Measurements from ENCODE around the gene ZDHHC7. TPM values are rescaled to one million over a fixed set of nuclear protein-coding genes. Genes with fewer than 3 reads are reported as not detected.

ZDHHC7 gene
- total RNA-seq, 1 experiment from 2014 or later = 46.3 TPM

DNA sequence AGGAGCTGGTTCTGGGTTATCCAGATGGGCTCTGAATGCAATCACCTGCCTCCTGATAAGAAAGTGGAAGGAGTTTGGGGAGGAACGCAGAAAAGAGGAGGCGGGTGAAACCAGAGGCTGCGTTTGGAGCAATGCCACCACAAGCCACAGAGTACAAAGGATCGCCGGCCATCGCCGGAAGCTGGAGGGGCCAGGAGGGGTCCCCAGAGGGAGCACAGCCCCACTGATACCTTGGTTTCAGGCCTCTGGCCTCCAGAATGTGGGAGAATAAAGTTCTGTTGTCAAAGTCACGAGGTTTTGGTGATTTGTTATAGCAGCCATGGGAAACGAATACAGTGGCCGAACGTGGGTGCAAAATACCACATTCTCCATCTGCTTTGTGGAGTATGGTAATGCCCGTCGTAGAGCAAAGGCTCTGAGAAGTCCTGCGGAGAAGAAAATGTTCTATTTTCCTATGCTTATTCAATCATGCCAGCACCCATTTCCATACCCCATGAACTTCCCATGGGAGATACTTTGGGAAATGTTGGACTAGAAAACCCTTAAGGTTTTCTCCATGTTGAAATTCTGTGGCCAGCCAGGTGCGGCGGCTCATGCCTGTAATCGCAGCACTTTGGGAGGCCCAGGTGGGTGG is 51.4 kb downstream of the ZDHHC7 start:
- Mint-ChIP-seq H3K27ac (ENCODE audit: low read depth, unreplicated experiment) (no peak overlapping the region), H3K4me3 (ENCODE audit: unreplicated experiment) (no peak overlapping the region), H3K4me1 (ENCODE audit: insufficient read depth, unreplicated experiment) (peaks cover 5% of the 10 kb centered on the region), H3K27me3 (ENCODE audit: insufficient read depth, unreplicated experiment) (peaks cover 41% of the 10 kb centered on the region), H3K36me3 (ENCODE audit: insufficient read depth, unreplicated experiment) (no peaks in the 10 kb centered on the region), H3K9me3 (ENCODE audit: unreplicated experiment) (no peaks in the 10 kb centered on the region)
- ChIA-PET POLR2A (no interaction called here), CTCF (interaction anchor here (0.9 kb wide), 1 partner anchor 11 kb away, joined by 4 read pairs; no protein-coding TSS in a partner anchor)
- intact Hi-C loops (cut with micrococcal nuclease) = no loop called here
- no TSS peak for BruUV-seq (replicated peaks)
- TF ChIP-seq, protein P1, sequence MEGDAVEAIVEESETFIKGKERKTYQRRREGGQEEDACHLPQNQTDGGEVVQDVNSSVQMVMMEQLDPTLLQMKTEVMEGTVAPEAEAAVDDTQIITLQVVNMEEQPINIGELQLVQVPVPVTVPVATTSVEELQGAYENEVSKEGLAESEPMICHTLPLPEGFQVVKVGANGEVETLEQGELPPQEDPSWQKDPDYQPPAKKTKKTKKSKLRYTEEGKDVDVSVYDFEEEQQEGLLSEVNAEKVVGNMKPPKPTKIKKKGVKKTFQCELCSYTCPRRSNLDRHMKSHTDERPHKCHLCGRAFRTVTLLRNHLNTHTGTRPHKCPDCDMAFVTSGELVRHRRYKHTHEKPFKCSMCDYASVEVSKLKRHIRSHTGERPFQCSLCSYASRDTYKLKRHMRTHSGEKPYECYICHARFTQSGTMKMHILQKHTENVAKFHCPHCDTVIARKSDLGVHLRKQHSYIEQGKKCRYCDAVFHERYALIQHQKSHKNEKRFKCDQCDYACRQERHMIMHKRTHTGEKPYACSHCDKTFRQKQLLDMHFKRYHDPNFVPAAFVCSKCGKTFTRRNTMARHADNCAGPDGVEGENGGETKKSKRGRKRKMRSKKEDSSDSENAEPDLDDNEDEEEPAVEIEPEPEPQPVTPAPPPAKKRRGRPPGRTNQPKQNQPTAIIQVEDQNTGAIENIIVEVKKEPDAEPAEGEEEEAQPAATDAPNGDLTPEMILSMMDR (IDR thresholded peaks at IDR 0.05; ENCODE audit: unreplicated experiment) = no peak
- no peak for DNase-seq (ENCODE audit: unreplicated experiment)

DNA sequence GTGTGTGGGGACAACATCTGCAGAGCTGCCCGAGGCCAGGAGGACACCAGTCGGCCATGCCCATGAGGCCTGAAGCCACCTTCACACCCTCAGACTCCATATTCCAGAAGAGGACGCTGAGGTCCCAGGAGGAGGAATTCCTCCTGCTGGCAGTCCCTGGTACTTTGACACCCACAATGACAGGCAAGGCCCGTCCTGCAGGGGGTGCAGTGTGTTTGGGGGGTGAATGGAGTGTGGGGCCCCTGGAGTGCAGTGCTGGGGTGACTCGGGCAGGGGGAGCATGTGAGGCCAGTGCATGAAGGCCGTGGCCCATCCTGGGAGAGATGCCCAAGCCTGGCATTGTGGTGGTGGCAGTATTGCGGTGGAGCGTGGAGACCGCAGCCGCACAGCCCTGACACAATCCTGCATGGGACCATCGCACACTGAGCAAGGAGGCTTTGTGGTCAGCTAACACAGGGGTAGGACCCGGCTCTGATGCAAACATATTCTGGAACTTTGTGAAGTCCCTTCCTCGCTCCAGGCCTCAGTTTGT is 52.2 kb downstream of the ZDHHC7 start:
- no TSS peak for BruUV-seq (replicated peaks)
- H3K4me3 Mint-ChIP-seq (ENCODE audit: unreplicated experiment) = no peak overlapping the region
- peaks cover 5% of the 10 kb centered on the region for H3K4me1 Mint-ChIP-seq (ENCODE audit: insufficient read depth, unreplicated experiment)
- no peaks in the 10 kb centered on the region for H3K36me3 Mint-ChIP-seq (ENCODE audit: insufficient read depth, unreplicated experiment)
- peaks cover 41% of the 10 kb centered on the region for H3K27me3 Mint-ChIP-seq (ENCODE audit: insufficient read depth, unreplicated experiment)
- ChIA-PET POLR2A (no interaction called here), CTCF (interaction anchor here (0.9 to 1.2 kb wide), 2 partner anchors 9 to 12 kb away, joined by 4 to 7 read pairs; no protein-coding TSS in a partner anchor)
- no peaks in the 10 kb centered on the region for H3K9me3 Mint-ChIP-seq (ENCODE audit: unreplicated experiment)
- intact Hi-C loops (cut with micrococcal nuclease) = no loop called here
- H3K27ac Mint-ChIP-seq (ENCODE audit: low read depth, unreplicated experiment) = no peak overlapping the region
- TF ChIP-seq, protein P1 (IDR thresholded peaks at IDR 0.05; ENCODE audit: unreplicated experiment) = peak; percentile 20
- no peak for DNase-seq (ENCODE audit: unreplicated experiment)

DNA sequence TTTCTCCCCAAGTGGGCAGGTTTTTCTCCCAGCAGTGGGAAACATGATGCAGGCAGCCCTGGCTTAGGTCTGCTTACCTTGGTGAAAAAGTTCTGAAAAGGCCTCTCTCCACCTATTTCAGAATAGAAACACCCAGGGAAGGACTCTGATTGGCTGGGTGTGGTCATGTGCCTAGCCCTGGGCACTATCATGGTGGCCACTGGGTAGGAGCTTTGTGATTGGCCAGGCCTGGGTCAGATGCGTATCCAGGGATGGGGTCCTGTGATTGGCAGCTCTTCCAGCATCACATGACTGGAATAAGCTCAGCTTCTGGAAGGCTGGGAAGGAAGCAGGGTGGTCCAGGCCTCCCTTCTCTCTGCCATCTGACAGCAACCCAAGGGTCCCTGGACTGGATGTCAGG is 53.5 kb downstream of the ZDHHC7 start:
- CTCF ChIA-PET = interaction anchor here (1.0 to 1.2 kb wide), 3 partner anchors 12 to 29 kb away, joined by 3 read pairs; no protein-coding TSS in a partner anchor
- no peaks in the 10 kb centered on the region for H3K36me3 Mint-ChIP-seq (ENCODE audit: insufficient read depth, unreplicated experiment)
- intact Hi-C loops (cut with micrococcal nuclease) = no loop called here

DNA sequence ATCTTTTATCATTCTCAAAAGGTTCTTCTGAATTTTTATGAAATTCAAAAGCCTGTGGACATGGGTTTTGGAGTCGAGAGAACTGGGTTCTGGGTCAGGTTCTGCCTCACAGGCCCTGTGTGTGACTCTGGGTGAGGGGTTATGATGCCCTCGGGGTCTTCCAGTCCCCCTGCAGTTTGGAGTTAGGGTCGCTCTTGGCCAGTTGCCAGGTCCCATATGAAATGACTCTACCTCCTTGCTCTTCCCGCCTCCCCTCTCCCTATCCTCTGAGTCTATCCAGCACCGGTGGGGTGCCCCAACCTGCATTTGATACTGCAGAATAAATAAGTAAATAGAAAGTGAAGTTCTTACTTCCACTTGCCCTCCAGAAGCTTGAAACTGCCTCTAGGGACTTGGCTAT is 54.1 kb downstream of the ZDHHC7 start:
- Mint-ChIP-seq H3K4me1 (ENCODE audit: insufficient read depth, unreplicated experiment) (no peaks in the 10 kb centered on the region), H3K36me3 (ENCODE audit: insufficient read depth, unreplicated experiment) (no peaks in the 10 kb centered on the region), H3K27me3 (ENCODE audit: insufficient read depth, unreplicated experiment) (peaks cover 23% of the 10 kb centered on the region), H3K4me3 (ENCODE audit: unreplicated experiment) (no peak overlapping the region), H3K27ac (ENCODE audit: low read depth, unreplicated experiment) (no peak overlapping the region), H3K9me3 (ENCODE audit: unreplicated experiment) (no peaks in the 10 kb centered on the region)
- intact Hi-C loops (cut with micrococcal nuclease) = no loop called here
- BruUV-seq (replicated peaks) = no TSS peak
- POLR2A ChIA-PET = no interaction called here
- no peak for DNase-seq (ENCODE audit: unreplicated experiment)
- TF ChIP-seq, protein P1 (IDR thresholded peaks at IDR 0.05; ENCODE audit: unreplicated experiment) = no peak
- CTCF ChIA-PET = interaction anchor here (1.0 to 1.2 kb wide), 3 partner anchors 13 to 29 kb away, joined by 3 read pairs; no protein-coding TSS in a partner anchor

More for the DNA sequence above, 53.5 kb downstream of the ZDHHC7 start:
- Mint-ChIP-seq H3K4me1 (ENCODE audit: insufficient read depth, unreplicated experiment) (no peaks in the 10 kb centered on the region), H3K4me3 (ENCODE audit: unreplicated experiment) (no peak overlapping the region), H3K9me3 (ENCODE audit: unreplicated experiment) (no peaks in the 10 kb centered on the region), H3K27me3 (ENCODE audit: insufficient read depth, unreplicated experiment) (peaks cover 29% of the 10 kb centered on the region), H3K27ac (ENCODE audit: low read depth, unreplicated experiment) (no peak overlapping the region)
- POLR2A ChIA-PET = interaction anchor here (0.7 kb wide), 1 partner anchor 293 kb away, joined by 3 read pairs; no protein-coding TSS in a partner anchor
- BruUV-seq (replicated peaks) = no TSS peak
- TF ChIP-seq, protein P1 (IDR thresholded peaks at IDR 0.05; ENCODE audit: unreplicated experiment) = no peak
- no peak for DNase-seq (ENCODE audit: unreplicated experiment)
